DMS53 treated with DMSO at 0.1 percent for 48 hours (cell line): ENCODE data around the gene RAC3.

Source experiments
- DNase-seq: peaks from one replicate; lab custom pipeline; 2025; ENCODE audit not compliant: unreplicated experiment; lab: John Stamatoyannopoulos, UW

RAC3 gene

GRCh38 chr17:82031303-82031884 lies at the start of gene RAC3:
Gene RAC3 (plus strand): TSS chr17:82031678. CDS start chr17:82031762, 84 bp downstream.
- DNase-seq, result peak; percentile 68

GRCh38 chr17:81983011-81983638 lies 48.4 kb upstream of the RAC3 start:
- DNase-seq, result no peak

DNA sequence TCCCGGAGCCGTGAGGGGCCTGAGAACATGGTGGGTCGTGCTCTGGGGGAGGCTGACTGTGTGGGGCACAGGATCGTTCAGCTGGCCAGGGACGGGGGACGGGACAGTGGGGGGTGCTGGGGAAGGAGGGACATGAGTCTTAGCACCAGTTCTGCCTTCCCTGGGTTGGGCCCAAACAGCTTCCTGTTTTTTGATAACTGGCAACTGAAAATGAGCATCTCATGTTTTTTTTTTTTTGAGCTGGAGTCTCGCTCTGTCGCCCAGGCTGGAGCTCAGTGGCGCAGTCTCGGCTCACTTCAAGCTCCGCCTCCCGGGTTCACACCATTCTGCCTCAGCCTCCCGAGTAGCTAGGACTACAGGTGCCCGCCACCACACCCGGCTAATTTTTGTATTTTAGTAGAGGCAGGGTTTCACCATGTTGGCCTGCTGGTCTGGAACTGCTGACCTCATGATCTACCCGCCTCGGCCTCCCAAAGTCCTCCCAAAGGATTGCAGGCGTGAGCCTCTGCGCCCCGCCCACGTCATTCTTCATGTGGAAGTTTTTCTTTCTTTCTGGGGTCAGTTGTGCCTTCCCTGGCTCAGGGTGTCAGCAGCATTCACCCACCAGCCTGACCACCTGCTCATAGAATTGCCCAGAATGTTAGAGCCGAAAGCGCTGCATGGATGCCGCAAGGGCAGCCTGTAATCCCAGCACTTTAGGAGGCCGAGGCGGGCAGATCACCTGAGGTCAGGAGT lies 47.7 kb upstream of the RAC3 start:
- no peak for DNase-seq

GRCh38 chr17:81984773-81985410 lies 46.6 kb upstream of the RAC3 start:
- no peak for DNase-seq

DNA sequence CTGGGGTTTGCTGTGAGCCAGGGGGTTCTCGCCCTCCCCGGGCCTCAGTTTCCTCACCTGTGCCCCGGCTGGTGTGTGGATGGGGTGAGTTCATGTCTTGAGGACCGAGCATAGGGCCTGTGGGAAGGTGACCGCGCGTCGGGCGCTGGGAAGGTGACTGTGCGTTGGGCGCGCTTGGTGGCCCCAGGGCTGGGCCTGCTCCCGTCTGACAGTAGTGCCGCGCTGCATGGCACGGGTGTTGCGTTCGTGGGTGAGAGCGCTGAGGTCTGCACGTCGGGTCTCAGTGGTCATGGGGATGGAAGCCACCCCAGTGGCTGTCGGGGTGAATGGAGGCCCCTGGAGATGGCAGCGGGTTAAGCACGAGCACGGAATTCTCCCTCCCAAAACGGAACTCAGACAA lies 44.9 kb upstream of the RAC3 start:
- no peak for DNase-seq

DNA sequence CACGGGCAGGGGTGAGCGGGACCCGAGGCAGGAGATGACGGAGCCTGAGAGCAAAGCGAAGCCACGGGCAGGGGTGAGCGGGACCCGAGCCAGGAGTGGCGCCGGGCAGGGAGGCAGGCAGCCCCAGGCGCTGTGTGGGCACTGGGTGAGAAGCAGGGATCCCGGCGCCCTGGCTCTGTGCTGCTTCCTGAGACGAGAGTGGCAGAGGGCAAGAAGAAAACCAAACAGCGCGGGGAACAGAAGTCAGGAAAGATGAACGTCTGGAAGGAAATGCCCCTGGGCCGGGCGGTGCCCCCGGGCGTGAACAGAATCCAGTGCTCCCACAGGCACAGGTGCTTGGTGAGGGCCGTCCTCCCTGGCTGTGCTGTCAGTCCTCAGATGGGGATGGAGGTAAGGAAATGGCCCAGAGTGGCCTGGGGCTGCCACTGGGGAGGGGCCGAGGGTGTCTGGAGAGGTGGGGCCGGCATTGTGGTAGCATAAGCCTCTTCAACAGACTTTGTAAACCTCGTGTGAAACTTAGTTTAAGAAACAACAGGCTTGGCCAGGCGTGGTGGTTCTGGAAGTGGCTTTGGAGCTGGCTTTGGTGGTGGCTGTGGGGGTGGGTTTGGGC lies 44.2 kb upstream of the RAC3 start:
- DNase-seq, result no peak

GRCh38 chr17:81990836-81991683 lies 40.4 kb upstream of the RAC3 start:
- no peak for DNase-seq

DNA sequence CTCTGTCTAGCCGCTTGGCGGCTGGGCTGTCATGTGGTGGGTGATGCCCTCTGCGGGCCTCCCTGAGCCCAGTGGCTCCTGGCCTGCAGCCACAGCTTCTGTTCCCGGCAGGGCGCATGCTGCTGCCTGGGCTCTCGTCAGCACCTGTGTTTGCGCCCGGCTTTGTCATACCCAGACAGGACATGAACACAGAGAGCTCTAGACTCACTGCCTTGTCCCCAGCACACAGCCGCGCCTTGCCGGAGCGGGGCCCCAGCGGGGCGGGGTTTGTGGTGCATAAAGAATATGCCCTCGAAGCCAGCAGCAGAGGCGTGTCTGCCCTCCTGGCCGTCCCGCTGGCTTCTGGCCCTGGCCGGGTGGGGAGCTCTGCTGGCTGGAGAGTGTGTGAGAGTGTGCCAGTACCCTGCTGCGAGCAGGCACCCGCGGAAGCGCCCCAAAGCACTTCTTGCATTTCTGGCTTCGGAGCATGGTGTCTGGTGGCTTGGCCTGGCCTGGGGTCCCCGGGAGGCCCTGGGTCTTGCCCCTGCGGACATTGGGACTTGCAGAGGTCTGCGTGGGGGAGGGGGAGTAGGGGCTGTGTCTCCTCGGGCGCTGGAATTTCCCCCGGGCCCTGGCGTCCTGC lies 39.7 kb upstream of the RAC3 start:
- DNase-seq, result peak; percentile 99

GRCh38 chr17:81992306-81993102 lies 39.0 kb upstream of the RAC3 start:
- DNase-seq, result peak; percentile 54

DNA sequence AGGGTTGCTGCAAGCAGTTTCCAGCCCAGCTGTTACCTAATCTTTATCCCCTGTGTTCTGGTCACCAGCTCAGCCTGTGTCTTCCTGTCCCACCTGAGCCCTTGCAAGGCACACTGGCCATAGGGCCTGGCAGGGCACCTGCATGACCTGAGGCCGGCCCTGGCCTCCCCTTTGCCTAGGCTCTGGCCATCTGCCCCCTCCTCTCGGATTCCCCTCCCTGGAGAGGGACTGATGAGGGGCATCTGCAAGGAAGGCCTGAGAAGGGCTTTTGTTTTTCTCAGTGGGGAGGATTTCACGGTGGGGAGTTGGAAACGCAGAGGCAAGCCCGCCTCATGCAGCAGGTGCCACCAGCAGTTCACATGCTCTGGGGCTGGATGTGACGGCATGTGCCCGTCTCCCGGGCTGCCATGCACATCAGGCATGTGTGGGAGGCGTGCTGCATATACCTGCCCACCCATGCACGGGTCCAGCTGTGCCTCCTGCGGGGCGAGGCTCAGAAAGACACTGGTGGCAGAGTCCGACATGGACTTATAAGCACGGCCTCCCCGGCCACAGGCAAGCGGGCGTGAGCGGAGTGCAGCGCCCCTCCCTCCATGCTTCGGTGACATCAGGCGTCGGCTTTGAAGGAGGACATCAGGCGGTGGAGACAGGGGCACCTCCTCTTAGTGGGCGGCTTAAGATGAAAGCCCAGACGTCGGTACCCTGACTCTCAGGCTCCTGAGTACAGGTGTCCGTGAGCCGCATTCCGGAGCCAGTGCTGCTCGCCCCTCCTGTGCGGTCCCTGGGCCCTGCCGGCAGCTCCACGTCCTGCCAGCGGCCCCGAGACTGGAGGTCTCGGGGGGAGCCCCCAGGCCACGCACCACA lies 37.5 kb upstream of the RAC3 start:
- DNase-seq, result no peak

DNA sequence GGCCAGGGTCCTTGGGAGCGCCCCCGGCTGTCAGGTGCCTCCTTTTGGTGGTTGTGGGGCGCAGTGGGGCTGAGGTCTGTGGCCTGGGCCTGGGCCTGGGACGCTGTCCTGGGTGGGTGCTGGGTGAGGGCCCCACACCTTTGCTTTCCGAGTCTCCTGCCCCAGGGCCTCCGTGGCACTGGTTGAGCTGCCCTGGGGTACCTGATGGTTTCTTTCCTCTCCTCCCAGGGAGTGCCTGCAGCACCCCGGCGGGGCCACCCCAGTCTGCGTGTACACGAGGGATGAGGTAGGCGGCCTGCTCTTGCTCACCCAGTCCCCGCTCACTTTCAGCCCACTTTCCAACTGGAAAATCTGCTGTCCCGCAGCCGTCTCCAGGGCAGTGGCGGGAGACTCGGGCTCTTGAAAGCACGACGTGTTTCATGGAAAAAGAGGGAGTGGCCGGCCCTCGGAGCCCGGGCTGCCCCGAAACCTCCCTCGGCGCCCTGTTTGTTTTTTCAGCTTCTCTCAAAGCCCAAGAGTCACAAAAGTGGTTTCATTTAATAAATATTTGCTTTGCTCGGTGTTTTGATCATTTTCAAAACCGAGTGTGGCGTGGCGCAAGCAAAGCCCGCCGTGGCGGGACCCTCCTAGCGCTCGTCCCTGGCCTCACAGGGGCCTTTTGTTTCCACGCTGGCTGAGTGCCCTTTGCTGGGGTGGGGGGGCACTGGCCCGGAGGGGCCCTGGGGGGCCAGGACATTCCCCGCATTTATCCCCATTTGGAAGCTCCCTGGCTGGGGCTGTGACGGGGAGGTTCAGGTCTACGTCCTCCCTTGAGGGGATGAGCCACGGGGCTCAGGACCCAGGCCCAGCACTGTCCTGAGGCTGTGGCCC lies 36.6 kb upstream of the RAC3 start:
- peak; percentile 22 for DNase-seq

DNA sequence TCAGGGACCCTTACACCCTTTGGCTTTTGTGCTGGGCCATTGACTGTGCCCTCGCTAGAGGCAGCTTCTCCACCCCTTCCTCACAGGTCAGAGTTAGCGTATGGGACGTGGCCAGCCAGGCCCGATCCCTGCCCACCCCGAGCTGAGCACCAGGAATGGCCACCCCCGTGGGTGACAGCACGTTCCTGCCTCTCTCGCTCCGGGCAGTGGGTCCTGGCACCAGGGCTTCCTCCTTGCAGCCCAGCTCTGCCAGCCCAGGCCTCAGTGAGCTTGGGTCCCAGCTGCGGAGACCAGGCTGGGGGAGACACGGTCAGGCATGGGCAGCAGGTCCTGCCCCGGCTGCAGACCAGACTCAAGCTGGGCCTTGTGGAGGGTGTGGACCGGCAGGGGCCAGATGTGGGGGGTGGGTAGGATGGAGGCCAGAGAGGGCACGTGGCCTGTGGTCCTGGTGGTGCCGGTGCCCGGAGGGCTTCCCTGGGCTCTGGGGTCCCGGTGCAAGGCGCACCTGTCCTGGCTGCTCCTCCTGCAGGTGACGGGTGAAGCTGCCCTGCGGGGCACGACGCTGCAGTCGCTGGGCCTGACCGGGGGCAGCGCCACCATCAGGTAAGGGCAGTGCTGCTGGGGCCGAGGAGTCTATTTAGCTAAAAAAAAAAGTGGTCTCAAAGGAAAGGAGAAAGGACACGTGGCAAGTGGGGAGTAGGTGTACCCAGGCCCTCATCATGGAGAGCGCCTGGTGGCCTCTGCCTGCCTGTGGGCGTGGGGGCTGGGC lies 35.8 kb upstream of the RAC3 start:
- no peak for DNase-seq

DNA sequence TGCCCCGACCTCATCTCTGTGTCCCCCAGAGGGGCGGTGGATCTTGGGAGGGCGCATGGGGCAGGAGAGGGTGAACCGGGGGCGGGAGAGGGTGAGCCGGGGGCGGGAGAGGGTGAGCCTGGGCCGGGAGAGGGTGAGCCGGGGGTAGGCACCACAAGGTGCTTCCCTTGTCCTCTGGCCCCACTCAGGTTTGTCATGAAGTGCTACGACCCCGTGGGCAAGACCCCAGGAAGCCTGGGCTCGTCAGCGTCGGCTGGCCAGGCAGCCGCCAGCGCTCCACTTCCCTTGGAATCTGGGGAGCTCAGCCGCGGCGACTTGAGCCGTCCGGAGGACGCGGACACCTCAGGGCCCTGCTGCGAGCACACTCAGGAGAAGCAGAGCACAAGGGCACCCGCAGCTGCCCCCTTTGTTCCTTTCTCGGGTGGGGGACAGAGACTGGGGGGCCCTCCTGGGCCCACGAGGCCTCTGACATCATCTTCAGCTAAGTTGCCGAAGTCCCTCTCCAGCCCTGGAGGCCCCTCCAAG lies 35.2 kb upstream of the RAC3 start:
- no peak for DNase-seq

DNA sequence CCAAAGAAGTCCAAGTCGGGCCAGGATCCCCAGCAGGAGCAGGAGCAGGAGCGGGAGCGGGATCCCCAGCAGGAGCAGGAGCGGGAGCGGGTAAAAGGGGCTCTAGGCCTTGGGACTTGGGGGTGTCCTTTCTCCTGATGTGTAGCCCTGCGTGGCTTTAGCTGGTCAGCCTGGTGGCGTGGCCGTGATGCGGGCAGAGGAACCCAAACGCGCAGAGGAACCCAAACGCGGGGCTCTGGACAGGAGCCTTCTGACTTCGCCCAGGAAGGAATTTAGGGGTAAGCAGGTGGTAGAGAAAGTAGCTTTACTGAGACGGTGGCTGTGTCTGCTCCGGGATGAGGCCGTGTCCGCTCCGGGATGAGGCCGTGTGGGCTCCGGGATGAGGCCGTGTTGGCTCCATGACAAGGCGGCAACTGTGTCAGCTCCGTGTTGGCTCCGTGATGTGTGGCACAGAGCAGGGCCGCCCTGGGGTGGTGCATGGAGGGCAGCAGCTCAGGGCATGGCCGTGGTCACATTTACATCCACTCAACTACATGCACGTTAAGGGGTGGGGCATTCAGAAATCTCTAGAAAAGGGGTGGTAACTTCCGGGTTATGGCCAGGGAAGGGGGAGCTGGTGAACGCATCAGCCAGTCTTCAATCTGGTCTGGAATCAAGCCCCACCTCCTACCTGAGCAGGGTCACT lies 34.6 kb upstream of the RAC3 start:
- DNase-seq, result no peak

GRCh38 chr17:81998212-81998611 lies 33.3 kb upstream of the RAC3 start:
- no peak for DNase-seq
